Left renal pelvis (tissue), 4 donors: ENCODE data around the gene SPINT4. TPM values are rescaled to one million over a fixed set of nuclear protein-coding genes. Genes with fewer than 3 reads are reported as not detected.
A peak's percentile ranks its signal among the peaks of the same experiment; 100 is the strongest.
"Not testable (repeated sequence)": the region's sequence is repeated elsewhere in the genome, so short reads cannot be mapped to it uniquely, and the experiment has no call there.

Experiments used
- DNase-seq, 4 donors: peaks; one replicate each; pipeline ENCODE4 v3.0.0-alpha.2; 2013; ENCODE audit warnings: low read depth in 4 of 4, low spot score in 3 of 4
- polyA plus RNA-seq, 4 donors: library from polyadenylated mRNA; unstranded; fragments of 120-200 nt; gene quantifications; one replicate each; pipeline ENCODE4 v1.2.1, GENCODE V29; 2013; ENCODE audit not compliant: insufficient read length in 4 of 4

Gene SPINT4
- polyA plus RNA-seq, 4 donors, result not detected

DNA sequence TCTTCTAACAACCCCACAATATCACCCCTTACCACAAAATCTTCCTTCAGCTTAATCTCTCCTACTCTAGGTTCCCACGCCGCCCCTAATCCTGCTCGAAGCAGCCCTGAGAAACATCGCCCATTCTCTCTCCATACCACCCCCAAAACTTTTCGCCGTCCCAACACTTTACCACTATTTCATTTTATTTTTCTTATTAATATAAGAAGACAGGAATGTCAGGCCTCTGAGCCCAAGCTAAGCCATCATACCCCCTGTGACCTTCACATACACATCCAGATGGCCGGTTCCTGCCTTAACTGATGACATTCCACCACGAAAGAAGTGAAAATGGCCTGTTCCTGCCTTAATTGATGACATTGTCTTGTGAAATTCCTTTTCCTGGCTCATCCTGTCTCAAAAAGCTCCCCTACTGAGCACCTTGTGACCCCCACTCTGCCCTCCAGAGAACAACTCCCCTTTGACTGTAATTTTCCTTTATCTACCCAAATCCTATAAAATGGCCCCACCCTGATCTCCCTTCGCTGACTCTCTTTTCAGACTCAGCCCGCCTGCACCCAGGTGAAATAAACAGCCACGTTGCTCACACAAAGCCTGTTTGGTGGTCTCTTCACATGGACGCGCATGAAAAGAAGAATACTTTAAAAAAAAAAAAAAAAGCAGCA lies 42.6 kb downstream of the SPINT4 start:
- not testable (repeated sequence) for DNase-seq

GRCh38 chr20:45765307-45765875 lies 43.2 kb downstream of the SPINT4 start:
- no peak for DNase-seq

GRCh38 chr20:45765980-45766379 lies 43.8 kb downstream of the SPINT4 start:
- no peak for DNase-seq

DNA sequence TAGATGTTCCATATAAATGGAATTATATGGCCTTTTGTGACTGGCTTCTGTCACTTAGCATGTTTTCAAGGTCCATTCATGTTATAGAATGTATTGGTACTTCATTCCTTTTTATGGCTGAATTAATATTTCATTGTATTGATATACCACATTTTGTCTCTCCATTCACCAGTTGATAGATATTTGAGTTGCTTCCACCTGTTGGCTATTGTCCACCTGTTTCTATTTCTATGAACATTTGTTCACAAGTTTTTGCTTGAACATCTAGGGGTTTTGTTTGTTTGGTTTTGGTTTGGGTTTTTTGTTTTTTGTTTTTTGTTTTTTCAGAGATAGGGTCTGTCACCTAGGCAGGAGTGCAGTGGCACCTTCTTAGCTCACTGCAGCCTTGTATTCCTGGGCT lies 46.3 kb downstream of the SPINT4 start:
- DNase-seq, result no peak

DNA sequence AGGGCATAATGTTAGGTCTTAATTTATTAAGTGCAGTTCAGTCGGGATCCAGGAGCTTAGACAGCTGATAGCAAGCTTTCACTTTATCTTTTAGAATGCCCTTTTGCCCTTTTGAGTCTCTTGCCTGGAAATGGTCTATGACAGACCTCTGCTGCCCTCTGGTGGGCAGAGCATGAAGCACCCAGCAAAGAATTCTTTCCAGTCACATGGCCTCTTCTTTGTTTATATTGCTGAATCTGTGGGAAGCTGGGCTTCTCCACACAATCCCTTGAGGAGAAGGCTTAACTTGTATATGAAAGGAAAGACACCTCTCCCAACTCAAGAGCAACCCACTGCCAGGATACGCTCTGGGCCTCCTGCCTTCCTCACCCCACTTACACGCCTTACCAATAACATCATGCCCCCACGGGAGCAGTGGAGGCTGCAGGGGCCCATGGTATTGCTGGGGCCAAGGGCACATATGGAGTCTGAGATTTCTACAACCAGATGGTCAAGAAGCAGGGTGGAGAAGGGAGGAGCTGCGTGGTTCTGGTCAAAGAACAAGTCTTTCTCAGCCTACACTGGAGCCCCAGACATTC lies 49.1 kb downstream of the SPINT4 start:
- DNase-seq, result peak; percentile 60 to 66 (median 62)

GRCh38 chr20:45772693-45773092 lies 50.5 kb downstream of the SPINT4 start:
- DNase-seq, result no peak

- no peak for DNase-seq
Measured at GRCh38 chr20:45774945-45775344, 52.8 kb downstream of the SPINT4 start.

DNA sequence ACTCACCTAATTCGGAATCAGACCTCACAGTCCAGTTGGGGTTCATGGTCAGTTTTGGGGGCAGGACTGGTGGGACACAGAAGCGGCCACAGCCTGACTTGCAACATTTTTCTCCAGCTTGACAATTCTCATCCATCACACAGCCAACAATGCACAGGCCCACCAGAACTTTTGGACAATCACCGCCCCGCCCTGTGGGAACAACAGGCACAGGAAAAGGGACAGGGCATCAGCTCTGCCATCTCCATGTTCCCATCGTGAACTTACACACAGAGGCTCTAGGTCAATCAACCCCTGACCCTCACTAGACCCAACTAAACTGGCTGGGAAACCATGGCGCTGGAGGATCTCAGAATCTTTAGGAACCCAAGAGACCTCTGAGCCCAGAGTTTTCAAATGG lies 53.3 kb downstream of the SPINT4 start:
- no peak for DNase-seq

Other genes with a start within 250 kb of the SPINT4 start
- gene SPINT3, start 206.7 kb upstream of the SPINT4 start, polyA plus RNA-seq, result not detected
- under 1 TPM in 1 of 4 donors, not detected in 3; 0.24 TPM for gene WFDC6, start 182.9 kb upstream of the SPINT4 start, polyA plus RNA-seq
- gene EPPIN, start 174.9 kb upstream of the SPINT4 start, polyA plus RNA-seq, result under 1 TPM in 3 of 4 donors, not detected in 1; 0.13 to 0.50 (median 0.17) TPM
- gene WFDC8, start 143.1 kb upstream of the SPINT4 start, polyA plus RNA-seq, result under 1 TPM in 3 of 4 donors, not detected in 1; 0.14 to 0.21 (median 0.14) TPM
- gene WFDC10A, start 92.6 kb upstream of the SPINT4 start, polyA plus RNA-seq, result not detected
- gene WFDC9, start 91.1 kb upstream of the SPINT4 start, polyA plus RNA-seq, result not detected
- not detected for gene WFDC11, start 52.1 kb upstream of the SPINT4 start, polyA plus RNA-seq
- under 1 TPM in 1 of 4 donors, not detected in 3; 0.13 TPM for gene WFDC13, start 20.3 kb upstream of the SPINT4 start, polyA plus RNA-seq
- not detected for gene WFDC10B, start 17.3 kb upstream of the SPINT4 start, polyA plus RNA-seq
- 1 to 10 TPM in 3 of 4 donors, under 1 TPM in 1; 0.90 to 1.6 (median 1.3) TPM for gene WFDC3, start 69.5 kb downstream of the SPINT4 start, polyA plus RNA-seq
- 10 to 100 TPM; 31.1 to 39.0 (median 34.4) TPM for gene DNTTIP1, start 69.6 kb downstream of the SPINT4 start, polyA plus RNA-seq
- gene UBE2C, start 90.3 kb downstream of the SPINT4 start, polyA plus RNA-seq, result 10 to 100 TPM; 59.8 to 69.9 (median 67.4) TPM
- 1 to 10 TPM in 1 of 4 donors, under 1 TPM in 3; 0.47 to 1.3 (median 0.58) TPM for gene TNNC2, start 105.0 kb downstream of the SPINT4 start, polyA plus RNA-seq
- gene SNX21, start 111.5 kb downstream of the SPINT4 start, polyA plus RNA-seq, result 10 to 100 TPM; 11.5 to 21.1 (median 15.8) TPM
- gene ACOT8, start 135.0 kb downstream of the SPINT4 start, polyA plus RNA-seq, result 10 to 100 TPM; 16.9 to 31.3 (median 22.8) TPM
- 1 to 10 TPM; 4.2 to 5.6 (median 4.9) TPM for gene ZSWIM3, start 135.3 kb downstream of the SPINT4 start, polyA plus RNA-seq
- gene ZSWIM1, start 158.9 kb downstream of the SPINT4 start, polyA plus RNA-seq, result 10 to 100 TPM; 11.1 to 19.4 (median 13.9) TPM
- 1 to 10 TPM; 1.7 to 7.8 (median 2.8) TPM for gene SPATA25, start 165.3 kb downstream of the SPINT4 start, polyA plus RNA-seq
- gene NEURL2, start 168.9 kb downstream of the SPINT4 start, polyA plus RNA-seq, result 10 to 100 TPM in 1 of 4 donors, 1 to 10 TPM in 3; 2.0 to 11.0 (median 4.3) TPM
- gene CTSA, start 169.0 kb downstream of the SPINT4 start, polyA plus RNA-seq, result 100 to 1,000 TPM in 3 of 4 donors, 10 to 100 TPM in 1; 83.2 to 156 (median 115) TPM
- 100 to 1,000 TPM in 3 of 4 donors, 10 to 100 TPM in 1; 72.7 to 139 (median 126) TPM for gene PLTP, start 189.8 kb downstream of the SPINT4 start, polyA plus RNA-seq
- gene PCIF1, start 212.3 kb downstream of the SPINT4 start, polyA plus RNA-seq, result 10 to 100 TPM; 41.1 to 49.7 (median 43.7) TPM
- gene ZNF335, start 249.9 kb downstream of the SPINT4 start, polyA plus RNA-seq, result 10 to 100 TPM; 11.6 to 17.9 (median 12.5) TPM